ENCODE data around the gene TMEM121B.

The TMEM121B gene

GRCh38 chr22:17137170-17137569, 16.0 kb upstream of the TMEM121B start:
- Mint-ChIP-seq H3K36me3 (ENCODE audit: low read depth) (peaks cover 26% of the 10 kb centered on the region), H3K4me1 (peaks cover 9% of the 10 kb centered on the region), H3K4me3 (no peak overlapping the region), H3K27me3 (ENCODE audit: low read depth) (no peaks in the 10 kb centered on the region), H3K9me3 (no peaks in the 10 kb centered on the region), H3K27ac (no peak overlapping the region)
- no peak for TF ChIP-seq CTCF (IDR thresholded peaks at IDR 0.05; ENCODE audit: unreplicated experiment in 3 of 3)

GRCh38 chr22:17135153-17135760, 14.1 kb upstream of the TMEM121B start:
- no peak for TF ChIP-seq CTCF (IDR thresholded peaks at IDR 0.05; ENCODE audit: unreplicated experiment in 3 of 3)
- H3K4me3 Mint-ChIP-seq = no peak overlapping the region

GRCh38 chr22:17133137-17133536, 12.0 kb upstream of the TMEM121B start:
- H3K27me3 Mint-ChIP-seq (ENCODE audit: low read depth) = no peaks in the 10 kb centered on the region
- peaks cover 7% of the 10 kb centered on the region for H3K36me3 Mint-ChIP-seq (ENCODE audit: low read depth)
- H3K4me1 Mint-ChIP-seq = peaks cover 4% of the 10 kb centered on the region
- H3K27ac Mint-ChIP-seq = no peak overlapping the region
- TF ChIP-seq CTCF (IDR thresholded peaks at IDR 0.05; ENCODE audit: unreplicated experiment in 3 of 3) = no peak
- no peaks in the 10 kb centered on the region for H3K9me3 Mint-ChIP-seq
- no peak overlapping the region for H3K4me3 Mint-ChIP-seq

More at GRCh38 chr22:17135153-17135760, 14.1 kb upstream of the TMEM121B start:
- H3K27me3 Mint-ChIP-seq (ENCODE audit: low read depth) = no peaks in the 10 kb centered on the region
- peaks cover 9% of the 10 kb centered on the region for H3K4me1 Mint-ChIP-seq
- peaks cover 18% of the 10 kb centered on the region for H3K36me3 Mint-ChIP-seq (ENCODE audit: low read depth)
- no peak overlapping the region for H3K27ac Mint-ChIP-seq
- H3K9me3 Mint-ChIP-seq = no peaks in the 10 kb centered on the region

GRCh38 chr22:17132112-17132511, 11.0 kb upstream of the TMEM121B start:
- H3K27me3 Mint-ChIP-seq (ENCODE audit: low read depth) = no peaks in the 10 kb centered on the region
- H3K27ac Mint-ChIP-seq = no peak overlapping the region
- H3K36me3 Mint-ChIP-seq (ENCODE audit: low read depth) = peaks cover 5% of the 10 kb centered on the region

GRCh38 chr22:17131686-17132085, 10.5 kb upstream of the TMEM121B start:
- Mint-ChIP-seq H3K27ac (no peak overlapping the region), H3K36me3 (ENCODE audit: low read depth) (peaks cover 5% of the 10 kb centered on the region), H3K4me1 (no peaks in the 10 kb centered on the region), H3K27me3 (ENCODE audit: low read depth) (no peaks in the 10 kb centered on the region), H3K9me3 (no peaks in the 10 kb centered on the region), H3K4me3 (no peak overlapping the region)
- no peak for TF ChIP-seq CTCF (IDR thresholded peaks at IDR 0.05; ENCODE audit: unreplicated experiment in 3 of 3)

More at GRCh38 chr22:17132112-17132511, 11.0 kb upstream of the TMEM121B start:
- TF ChIP-seq CTCF (IDR thresholded peaks at IDR 0.05; ENCODE audit: unreplicated experiment in 3 of 3) = no peak
- Mint-ChIP-seq H3K9me3 (no peaks in the 10 kb centered on the region), H3K4me3 (no peak overlapping the region), H3K4me1 (peaks cover 4% of the 10 kb centered on the region)

- Mint-ChIP-seq H3K27ac (no peak overlapping the region), H3K36me3 (ENCODE audit: low read depth) (peaks cover 4% of the 10 kb centered on the region), H3K4me3 (no peak overlapping the region), H3K4me1 (no peaks in the 10 kb centered on the region), H3K27me3 (ENCODE audit: low read depth) (no peaks in the 10 kb centered on the region), H3K9me3 (no peaks in the 10 kb centered on the region)
- TF ChIP-seq CTCF (IDR thresholded peaks at IDR 0.05; ENCODE audit: unreplicated experiment in 3 of 3) = no peak
These were observed 9.0 kb upstream of the TMEM121B start for GRCh38 chr22:17130199-17130598.
